Esophagus squamous epithelium (tissue), 4 donors: ENCODE data around the gene NUDT3.

ENCODE experiments used
- POLR2A ChIP-seq, 4 donors: fragments of 450-650 bp; IDR thresholded peaks; one replicate each; pipeline ENCODE4 v1.6.1; 2017; ENCODE audit warnings: antibody characterized with exemption in 4 of 4, mild to moderate bottlenecking in 4 of 4, moderate library complexity in 3 of 4
- TF ChIP-seq, protein P1 (sequence below), 6 experiments: fragments of 450-650 bp in 4 of 6; fragments of 200-600 bp in 2 of 6; sonication (generic) in 2 of 6; IDR thresholded peaks; one replicate each; pipeline ENCODE4 v1.5.1; 2016 to 2019; ENCODE audit warnings: antibody characterized with exemption in 6 of 6, mild to moderate bottlenecking in 4 of 6, moderate library complexity in 4 of 6

DNA sequence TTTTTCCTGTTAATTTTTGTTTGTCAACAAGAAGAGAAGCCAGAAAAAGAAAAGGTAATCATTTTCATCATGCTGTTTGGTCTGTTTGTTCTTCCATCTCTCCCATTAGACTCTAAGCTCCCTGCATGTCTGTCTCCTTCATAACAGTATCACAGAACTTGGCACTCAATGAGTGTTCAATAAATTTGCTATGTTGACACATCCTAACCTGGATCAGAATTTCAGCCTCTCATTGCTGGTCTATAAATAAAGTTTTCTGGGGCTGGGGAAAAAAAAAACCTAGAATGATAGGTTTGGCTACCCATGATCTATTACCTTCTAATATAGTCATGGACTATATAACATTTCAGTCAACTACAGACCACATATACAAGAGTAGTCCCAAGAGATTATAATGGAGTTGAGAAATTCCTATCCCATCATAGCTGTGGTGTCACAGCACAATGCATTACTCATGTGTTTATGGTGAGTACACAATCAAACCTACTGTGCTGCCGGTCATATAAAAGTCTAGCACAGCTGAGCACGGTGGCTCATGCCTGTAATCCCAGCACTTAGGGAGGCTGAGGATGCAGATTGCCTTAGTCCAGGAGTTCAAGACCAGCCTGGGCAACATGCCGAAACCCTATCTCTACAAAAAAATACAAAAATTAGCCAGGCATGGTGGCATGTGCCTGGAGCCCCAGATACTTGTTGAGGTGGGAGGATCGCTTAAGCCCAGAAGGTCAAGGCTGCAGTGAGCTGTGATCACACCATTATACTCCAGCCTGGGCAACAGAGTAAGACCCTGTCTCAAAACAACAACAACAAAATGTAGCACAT is 5.9 kb downstream of the NUDT3 start:
- TF ChIP-seq, protein P1, sequence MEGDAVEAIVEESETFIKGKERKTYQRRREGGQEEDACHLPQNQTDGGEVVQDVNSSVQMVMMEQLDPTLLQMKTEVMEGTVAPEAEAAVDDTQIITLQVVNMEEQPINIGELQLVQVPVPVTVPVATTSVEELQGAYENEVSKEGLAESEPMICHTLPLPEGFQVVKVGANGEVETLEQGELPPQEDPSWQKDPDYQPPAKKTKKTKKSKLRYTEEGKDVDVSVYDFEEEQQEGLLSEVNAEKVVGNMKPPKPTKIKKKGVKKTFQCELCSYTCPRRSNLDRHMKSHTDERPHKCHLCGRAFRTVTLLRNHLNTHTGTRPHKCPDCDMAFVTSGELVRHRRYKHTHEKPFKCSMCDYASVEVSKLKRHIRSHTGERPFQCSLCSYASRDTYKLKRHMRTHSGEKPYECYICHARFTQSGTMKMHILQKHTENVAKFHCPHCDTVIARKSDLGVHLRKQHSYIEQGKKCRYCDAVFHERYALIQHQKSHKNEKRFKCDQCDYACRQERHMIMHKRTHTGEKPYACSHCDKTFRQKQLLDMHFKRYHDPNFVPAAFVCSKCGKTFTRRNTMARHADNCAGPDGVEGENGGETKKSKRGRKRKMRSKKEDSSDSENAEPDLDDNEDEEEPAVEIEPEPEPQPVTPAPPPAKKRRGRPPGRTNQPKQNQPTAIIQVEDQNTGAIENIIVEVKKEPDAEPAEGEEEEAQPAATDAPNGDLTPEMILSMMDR (IDR thresholded peaks at IDR 0.05) = no peak
- no peak for TF ChIP-seq POLR2A (IDR thresholded peaks at IDR 0.05)
